AG08395 (cell line): ENCODE data around the gene NXNL2.

Source experiments
- DNase-seq: peaks from one replicate; pipeline ENCODE4 v3.0.0; 2012; ENCODE audit warnings: mixed read lengths, low spot score

NXNL2 gene

GRCh38 chr9:88578121-88579049 lies 43.4 kb downstream of the NXNL2 start:
- DNase-seq = peak; percentile 90

DNA sequence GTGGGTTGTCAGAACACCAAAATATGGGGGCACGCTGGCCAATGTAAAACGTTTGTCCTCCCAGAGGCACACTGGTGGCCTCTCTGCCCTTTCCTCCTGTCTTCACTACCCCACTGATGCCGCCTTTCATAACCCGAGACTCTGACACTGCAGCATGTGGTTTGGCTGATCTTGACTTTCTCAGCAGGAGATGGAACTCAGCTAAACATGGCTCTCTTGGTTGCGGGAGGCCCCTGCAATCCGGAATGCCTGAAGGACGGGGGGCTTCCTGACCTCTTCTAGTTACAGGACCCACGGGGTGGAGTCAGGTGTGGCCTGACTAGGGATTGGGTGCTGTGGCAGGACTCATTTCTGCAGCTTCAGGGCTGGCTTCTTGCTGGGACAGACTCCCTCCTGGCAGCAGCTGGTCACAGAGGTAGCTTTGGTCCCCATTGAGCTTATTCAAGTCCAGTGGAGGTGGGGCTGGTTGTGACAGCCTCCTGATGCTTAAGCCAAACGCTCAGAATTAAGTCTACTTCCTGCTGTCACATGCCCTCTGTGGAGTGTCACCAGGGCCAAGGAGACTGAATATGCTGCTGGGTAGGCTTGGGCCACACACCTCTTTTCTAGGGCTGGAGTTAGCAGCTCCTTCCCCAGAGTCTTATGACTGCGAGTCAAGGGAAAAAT lies 44.2 kb downstream of the NXNL2 start:
- no peak for DNase-seq

DNA sequence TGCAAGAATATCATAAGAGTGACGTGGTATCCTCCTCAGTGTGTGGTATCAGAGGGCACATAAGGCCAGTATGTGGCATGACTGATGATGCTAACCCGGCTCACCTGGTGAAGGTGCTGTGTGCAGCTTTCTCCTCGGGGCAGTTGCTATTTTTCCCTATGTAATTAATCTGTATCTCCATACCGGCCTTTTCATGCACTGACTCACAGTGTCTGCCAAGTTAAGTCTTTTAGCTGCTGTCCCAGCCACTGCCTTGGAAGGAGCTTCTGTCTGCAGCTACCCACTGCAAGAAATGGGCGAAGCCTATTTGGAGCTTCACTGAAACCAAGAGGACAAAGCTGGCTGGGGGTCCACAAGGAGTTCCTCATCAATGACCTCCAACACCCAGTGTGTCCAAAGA lies 46.0 kb downstream of the NXNL2 start:
- no peak for DNase-seq

DNA sequence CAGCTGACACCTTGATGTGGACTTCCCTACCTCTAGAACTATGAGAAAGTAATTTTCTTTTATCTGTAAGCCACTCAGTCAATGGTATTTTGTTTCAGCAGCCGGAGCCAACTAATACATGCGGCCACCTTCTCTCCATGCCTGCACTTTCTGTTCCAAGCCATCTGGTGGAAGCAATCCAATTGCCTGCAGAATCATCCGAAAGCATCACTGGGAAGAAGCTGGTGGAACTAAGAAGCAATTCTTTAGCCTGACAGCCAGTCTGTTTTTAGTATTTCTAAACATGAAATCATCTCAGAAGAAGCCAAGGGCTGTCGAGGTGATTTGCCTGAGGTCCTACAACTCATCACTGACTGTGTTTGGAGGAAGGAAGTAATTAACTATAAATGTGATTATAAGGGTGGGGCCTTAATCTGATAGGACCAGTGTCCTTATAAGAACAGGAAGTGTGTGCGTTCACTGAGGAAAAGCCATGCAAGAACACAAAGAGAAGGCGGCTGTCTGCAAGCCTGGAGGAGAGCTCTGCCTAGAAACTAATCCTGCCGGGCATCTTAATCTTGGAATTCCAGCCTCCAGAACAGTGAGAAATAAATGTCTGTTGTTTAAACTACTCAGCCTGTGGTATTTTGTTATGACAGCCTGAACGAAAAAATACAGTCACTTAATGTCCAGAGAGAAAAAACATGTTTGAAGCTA lies 49.1 kb downstream of the NXNL2 start:
- DNase-seq = peak; percentile 57

- no peak for DNase-seq
Observed at GRCh38 chr9:88585426-88585825, 50.4 kb downstream of the NXNL2 start.

DNA sequence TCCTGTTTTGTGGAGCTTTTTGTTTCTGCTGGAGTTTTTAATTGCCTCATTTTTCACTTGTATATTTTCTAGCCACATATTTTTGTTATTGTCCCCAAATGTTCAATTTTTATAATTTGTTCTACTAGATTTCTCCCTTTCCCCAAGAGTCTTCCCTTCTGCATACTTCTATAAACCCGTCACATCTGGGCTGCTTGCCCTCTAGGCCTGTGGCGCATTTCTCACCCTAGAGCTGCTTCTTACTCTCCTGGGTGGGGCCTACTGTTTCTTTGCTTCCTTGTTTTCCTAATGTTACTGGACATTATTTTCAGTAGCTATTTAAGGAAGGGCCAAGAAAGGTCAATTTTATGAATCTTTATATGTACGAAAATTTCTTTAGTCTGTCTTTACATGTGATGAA lies 51.5 kb downstream of the NXNL2 start:
- peak; percentile 37 for DNase-seq

DNA sequence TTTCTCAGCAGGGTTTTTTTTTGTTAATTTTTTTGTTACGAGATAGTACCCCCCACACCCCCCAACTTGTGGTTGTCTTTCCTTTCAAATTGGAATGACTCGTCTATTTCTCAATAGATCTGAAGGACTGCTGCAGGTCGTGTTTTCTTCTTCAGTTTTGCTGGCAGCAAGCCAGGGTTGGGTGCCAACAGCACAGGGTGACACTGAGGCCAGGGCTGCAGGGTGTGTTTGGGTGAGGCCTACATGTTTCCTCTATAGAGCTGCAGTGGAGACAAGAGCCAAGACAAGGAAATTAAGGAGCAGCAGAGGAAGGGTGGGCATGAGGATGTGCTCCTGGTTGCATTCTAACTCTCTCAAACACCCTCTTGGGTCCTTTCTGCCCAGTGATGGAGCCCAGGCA lies 52.2 kb downstream of the NXNL2 start:
- no peak for DNase-seq

GRCh38 chr9:88587885-88588649 lies 53.1 kb downstream of the NXNL2 start:
- no peak for DNase-seq

- no peak for DNase-seq
Observed at GRCh38 chr9:88589656-88590055, 54.7 kb downstream of the NXNL2 start.

GRCh38 chr9:88590558-88591146 lies 55.7 kb downstream of the NXNL2 start:
- DNase-seq = no peak

DNA sequence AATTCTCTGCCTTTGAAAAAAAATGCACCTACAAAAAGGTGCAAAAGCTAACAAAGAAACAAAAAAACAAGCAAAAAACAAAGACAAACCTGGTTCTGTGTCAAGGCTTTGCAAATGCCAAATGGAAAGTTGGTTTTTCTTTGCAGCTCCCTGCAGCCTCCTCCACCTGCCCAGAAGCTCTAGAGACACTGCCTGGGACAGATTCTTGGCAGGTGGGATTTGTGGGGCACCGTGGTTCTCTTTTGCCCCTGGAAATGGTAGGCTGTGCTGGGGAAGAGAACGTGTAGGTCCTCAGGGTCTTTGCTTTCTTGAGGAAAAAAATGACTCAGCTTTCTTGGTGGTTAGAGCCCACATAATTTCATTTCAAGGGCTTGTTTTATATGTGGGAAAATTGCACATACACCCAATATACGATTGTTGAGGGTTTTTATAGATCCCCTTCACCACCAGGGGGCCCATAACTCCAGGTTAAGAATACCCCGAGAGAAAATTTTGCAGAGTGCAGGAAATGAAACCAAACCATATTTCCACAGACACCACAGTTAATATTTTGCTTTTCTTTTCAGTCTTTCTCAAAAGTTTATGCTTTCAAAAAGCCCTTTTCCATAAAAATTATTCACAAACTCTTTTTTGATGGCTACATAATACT lies 58.7 kb downstream of the NXNL2 start:
- DNase-seq = peak; percentile 73
